Endodermal cell (in vitro differentiated cells): ENCODE results near the gene ZNF740. TPM values are rescaled to one million over a fixed set of nuclear protein-coding genes. Genes with fewer than 3 reads are reported as not detected.

ENCODE experiments used
- DNase-seq: peaks from one replicate; pipeline ENCODE4 v3.0.0-alpha.2; 2017
- H3K27ac ChIP-seq: 2 replicates; pipeline ENCODE4 v1.5.1; 2013; ENCODE audit warnings: mild to moderate bottlenecking, low read depth, low read length, moderate library complexity
- H3K27me3 ChIP-seq: 2 replicates; pipeline ENCODE4 v1.6.1; 2013; ENCODE audit warnings: mild to moderate bottlenecking, low read length, moderate library complexity; ENCODE audit not compliant: insufficient read depth, control insufficient read depth, poor library complexity, severe bottlenecking
- H3K36me3 ChIP-seq: 2 replicates; pipeline ENCODE4 v1.7.0; 2013; ENCODE audit warnings: mild to moderate bottlenecking, low read length, moderate library complexity; ENCODE audit not compliant: control insufficient read depth, insufficient read depth
- H3K4me1 ChIP-seq: one replicate; pipeline ENCODE4 v1.7.0; 2013; ENCODE audit warnings: low read length; ENCODE audit not compliant: control insufficient read depth, insufficient read depth
- H3K4me3 ChIP-seq: 2 replicates; pipeline ENCODE4 v1.5.1; 2013; ENCODE audit warnings: mild to moderate bottlenecking, low read length, moderate library complexity
- H3K9ac ChIP-seq: 2 replicates; pipeline ENCODE4 v1.6.1; 2013; ENCODE audit warnings: mild to moderate bottlenecking, low read length, moderate library complexity; ENCODE audit not compliant: poor library complexity, severe bottlenecking; ENCODE audit errors: extremely low read depth
- H3K9me3 ChIP-seq: 2 replicates; pipeline ENCODE4 v1.6.1; 2013; ENCODE audit warnings: mild to moderate bottlenecking, low read length, moderate library complexity; ENCODE audit not compliant: control insufficient read depth
- H3K27ac Mint-ChIP-seq: 2 replicates; pipeline ENCODE4 v1.8.0; 2020; ENCODE audit warnings: mixed read lengths
- H3K27me3 Mint-ChIP-seq: 2 replicates; pipeline ENCODE4 v1.8.0; 2021; ENCODE audit warnings: mild to moderate bottlenecking, mixed read lengths; ENCODE audit not compliant: insufficient read depth
- H3K36me3 Mint-ChIP-seq: 2 replicates; pipeline ENCODE4 v1.8.0; 2020; ENCODE audit warnings: low read depth, mixed read lengths
- H3K4me1 Mint-ChIP-seq: 2 replicates; pipeline ENCODE4 v1.8.0; 2020; ENCODE audit warnings: mixed read lengths
- H3K4me3 Mint-ChIP-seq: 2 replicates; pipeline ENCODE4 v1.8.0; 2020; ENCODE audit warnings: mild to moderate bottlenecking, moderate library complexity, mixed read lengths
- H3K9me3 Mint-ChIP-seq: 2 replicates; pipeline ENCODE4 v1.8.0; 2020; ENCODE audit warnings: mild to moderate bottlenecking, mixed read lengths
- WGBS, 2 experiments: methylation state at CpG; one replicate each; pipeline versions ENCODE4 v1.1.5 to v1.1.7; 2013; ENCODE audit warnings: missing lambda C conversion rate in 2 of 2, mixed read lengths in 1 of 2; ENCODE audit not compliant: insufficient coverage in 1 of 2, insufficient read length in 1 of 2; 5-methylcytosine and 5-hydroxymethylcytosine counted together
- total RNA-seq, 2 donors: library from RNA; stranded (reverse); fragmentation: NEBNext Ultra II Directional in 1 of 2; extraction: Animal tissue kit (Norgen Biotek cat#: 25700) in 1 of 2; gene quantifications; 2 replicates in 1 of 2; 3 replicates in 1 of 2; pipeline ENCODE4 v1.2.1, GENCODE V29; 2021
- TF ChIP-seq, protein P1 (sequence below): fragments of 200-600 bp; sonication (generic); conservative IDR thresholded peaks from 2 replicates; pipeline ENCODE4 v1.5.0; 2021; ENCODE audit warnings: antibody characterized with exemption, mild to moderate bottlenecking

The ZNF740 gene
- total RNA-seq, 2 donors from 2014 or later: 54.0 to 54.6 TPM

DNA sequence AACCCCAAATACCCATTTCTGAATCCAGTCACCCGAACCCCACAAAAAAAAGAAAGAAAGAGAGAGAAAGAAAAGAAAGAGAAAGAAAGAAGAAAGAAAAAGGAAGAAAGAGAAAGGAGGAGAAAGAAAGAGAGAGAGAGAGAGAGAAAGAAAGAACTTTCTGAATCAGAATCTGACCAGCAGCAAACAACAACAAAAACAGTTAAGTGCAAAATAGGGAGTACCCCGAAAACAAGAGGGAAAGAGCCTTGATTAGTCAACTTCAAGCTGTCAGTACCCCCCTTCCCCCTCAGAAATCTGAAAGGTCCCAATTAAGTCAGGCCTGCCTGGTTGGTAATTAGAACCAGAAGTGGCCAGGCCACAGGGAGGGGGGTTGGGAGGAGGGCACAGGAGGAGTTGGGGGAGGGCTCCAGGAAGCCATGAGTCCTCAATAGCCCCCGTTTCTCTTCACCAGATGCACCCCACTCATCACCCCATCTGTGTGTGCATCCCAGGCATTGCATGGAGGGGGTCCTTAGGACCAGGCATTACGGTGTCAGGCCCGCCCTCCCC is 41.7 kb downstream of the ZNF740 start:
- H3K27ac Mint-ChIP-seq: no peak overlapping the region
- H3K4me3 ChIP-seq: peak overlapping the region; percentile 45
- H3K36me3 Mint-ChIP-seq: peaks cover 4% of the 10 kb centered on the region

DNA sequence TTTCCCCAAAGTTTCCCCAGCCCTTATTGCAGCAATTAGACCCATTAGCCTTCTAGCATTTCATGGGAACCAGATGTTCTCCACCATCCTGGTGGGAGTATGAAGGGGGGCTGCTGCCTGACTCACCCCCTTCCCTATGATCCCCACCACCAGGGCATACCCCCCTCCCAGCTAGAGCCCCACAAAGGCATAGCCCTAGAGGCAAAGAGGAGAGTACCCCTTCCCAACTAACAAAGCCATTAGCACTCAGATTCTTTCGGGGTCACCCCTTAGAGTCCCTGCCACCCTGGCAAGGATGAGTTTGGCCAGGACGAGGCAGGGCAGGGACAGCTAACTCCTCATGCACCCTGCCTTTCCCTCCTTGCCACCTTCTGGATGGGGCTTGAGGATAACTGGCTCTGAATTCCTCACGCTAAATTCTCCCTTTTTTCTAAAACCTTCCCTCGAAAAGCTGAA is 42.3 kb downstream of the ZNF740 start:
- no peak overlapping the region for H3K27ac ChIP-seq

More for the DNA sequence above, 41.7 kb downstream of the ZNF740 start:
- H3K9ac ChIP-seq: no peak overlapping the region
- peaks cover 59% of the 10 kb centered on the region for H3K4me1 Mint-ChIP-seq
- H3K9me3 Mint-ChIP-seq: no peaks in the 10 kb centered on the region
- peaks cover 34% of the 10 kb centered on the region for H3K27me3 Mint-ChIP-seq
- TF ChIP-seq, protein P1, sequence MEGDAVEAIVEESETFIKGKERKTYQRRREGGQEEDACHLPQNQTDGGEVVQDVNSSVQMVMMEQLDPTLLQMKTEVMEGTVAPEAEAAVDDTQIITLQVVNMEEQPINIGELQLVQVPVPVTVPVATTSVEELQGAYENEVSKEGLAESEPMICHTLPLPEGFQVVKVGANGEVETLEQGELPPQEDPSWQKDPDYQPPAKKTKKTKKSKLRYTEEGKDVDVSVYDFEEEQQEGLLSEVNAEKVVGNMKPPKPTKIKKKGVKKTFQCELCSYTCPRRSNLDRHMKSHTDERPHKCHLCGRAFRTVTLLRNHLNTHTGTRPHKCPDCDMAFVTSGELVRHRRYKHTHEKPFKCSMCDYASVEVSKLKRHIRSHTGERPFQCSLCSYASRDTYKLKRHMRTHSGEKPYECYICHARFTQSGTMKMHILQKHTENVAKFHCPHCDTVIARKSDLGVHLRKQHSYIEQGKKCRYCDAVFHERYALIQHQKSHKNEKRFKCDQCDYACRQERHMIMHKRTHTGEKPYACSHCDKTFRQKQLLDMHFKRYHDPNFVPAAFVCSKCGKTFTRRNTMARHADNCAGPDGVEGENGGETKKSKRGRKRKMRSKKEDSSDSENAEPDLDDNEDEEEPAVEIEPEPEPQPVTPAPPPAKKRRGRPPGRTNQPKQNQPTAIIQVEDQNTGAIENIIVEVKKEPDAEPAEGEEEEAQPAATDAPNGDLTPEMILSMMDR: no peak
- H3K36me3 ChIP-seq: no peaks in the 10 kb centered on the region
- no peaks in the 10 kb centered on the region for H3K9me3 ChIP-seq
- peaks cover 18% of the 10 kb centered on the region for H3K4me1 ChIP-seq
- peak overlapping the region; percentile 69 for H3K4me3 Mint-ChIP-seq
- H3K27me3 ChIP-seq: peaks cover 21% of the 10 kb centered on the region
- peak; percentile 60 for DNase-seq
- 17 to 37% methylated on average over 1 to 3 of the region's 5 CpGs for WGBS, 2 experiments
- H3K27ac ChIP-seq: no peak overlapping the region

DNA sequence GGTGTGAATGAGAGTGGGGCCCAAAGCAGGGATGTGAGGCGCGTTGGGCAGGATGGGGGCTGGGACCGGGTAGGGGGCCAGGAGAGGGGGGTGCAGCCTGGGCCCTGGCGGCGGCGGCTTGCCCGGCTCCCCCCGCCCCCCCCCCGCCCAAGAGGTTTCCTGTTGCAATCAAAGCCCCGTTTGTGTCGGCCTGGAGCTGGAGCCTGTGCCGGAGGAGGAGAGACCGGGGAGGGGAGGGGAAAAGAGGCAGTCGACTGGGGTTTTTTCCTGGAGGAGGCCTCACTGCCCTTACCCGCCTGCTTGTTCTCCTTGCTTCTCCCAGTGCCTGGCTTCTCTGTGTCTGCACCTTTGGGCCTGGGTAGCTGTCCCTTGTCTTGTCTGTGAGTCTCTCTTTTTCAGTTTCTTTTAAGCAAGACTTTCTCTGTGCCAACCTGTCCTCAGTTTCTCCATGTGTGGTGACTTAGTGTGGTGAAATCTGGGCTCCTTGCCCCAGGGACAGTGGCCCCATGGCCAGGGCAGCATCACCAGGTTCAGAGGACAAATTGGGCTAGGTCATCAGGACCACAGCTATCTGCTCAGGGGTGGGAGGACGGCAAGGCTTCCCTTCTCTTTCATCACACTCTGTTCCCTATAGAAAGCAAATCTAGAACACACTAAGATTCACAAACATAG is 43.0 kb downstream of the ZNF740 start:
- Mint-ChIP-seq H3K27me3 (peaks cover 25% of the 10 kb centered on the region), H3K4me3 (peak overlapping the region; percentile 28), H3K9me3 (no peaks in the 10 kb centered on the region), H3K36me3 (peaks cover 4% of the 10 kb centered on the region), H3K27ac (peak overlapping the region; percentile 74), H3K4me1 (peaks cover 46% of the 10 kb centered on the region)
- peak; percentile 84 for DNase-seq
- Histone ChIP-seq H3K27ac (no peak overlapping the region), H3K27me3 (peaks cover 13% of the 10 kb centered on the region), H3K4me1 (peaks cover 15% of the 10 kb centered on the region), H3K9ac (no peak overlapping the region), H3K4me3 (no peak overlapping the region), H3K36me3 (no peaks in the 10 kb centered on the region), H3K9me3 (no peaks in the 10 kb centered on the region)
- 33% methylated on average over 3 to 11 of the region's 16 CpGs for WGBS, 2 experiments
- TF ChIP-seq, protein P1: no peak

More for the DNA sequence above, 42.3 kb downstream of the ZNF740 start:
- Mint-ChIP-seq H3K27me3 (peaks cover 31% of the 10 kb centered on the region), H3K36me3 (peaks cover 4% of the 10 kb centered on the region), H3K4me1 (peaks cover 53% of the 10 kb centered on the region), H3K9me3 (no peaks in the 10 kb centered on the region), H3K27ac (no peak overlapping the region), H3K4me3 (peak overlapping the region; percentile 28)
- no peaks in the 10 kb centered on the region for H3K36me3 ChIP-seq
- H3K4me1 ChIP-seq: peaks cover 15% of the 10 kb centered on the region
- no peak overlapping the region for H3K9ac ChIP-seq
- H3K4me3 ChIP-seq: no peak overlapping the region
- WGBS, 2 experiments: 45 to 52% methylated on average over 3 to 4 of the region's 4 CpGs
- DNase-seq: peak; percentile 74
- TF ChIP-seq, protein P1: no peak
- H3K27me3 ChIP-seq: peaks cover 20% of the 10 kb centered on the region
- H3K9me3 ChIP-seq: no peaks in the 10 kb centered on the region
